K562 (cell line): ENCODE data around the gene CFAP20. TPM values are rescaled to one million over a fixed set of nuclear protein-coding genes. Genes with fewer than 3 reads are reported as not detected.
A peak's percentile ranks its signal among the peaks of the same experiment; 100 is the strongest.

Experiments
- ATAC-seq: fragments of 200-7000 bp; cut with Tn5 transposase; 3 replicates; pipeline ENCODE4 v1.9.1; 2020; ENCODE audit warnings: moderate library complexity
- BruUV-seq: library from RNA; stranded (reverse); fragments of 400-500 nt; replicated peaks from 2 replicates; lab custom pipeline; 2021; lab: Mats Ljungman, UMichigan
- CTCF ChIA-PET: fragments of 300-600 bp; formaldehyde crosslinking; extraction: SDS; loops from one replicate; lab custom pipeline; 2021; ENCODE audit warnings: low intra/inter-chr PET ratio; lab: Yijun Ruan, JAX
- POLR2A ChIA-PET: fragments of 300-600, 350-650 bp; sonication (Branson Sonifier 250); formaldehyde crosslinking; extraction: SDS; loops from one replicate; lab custom pipeline; 2021; ENCODE audit warnings: antibody characterized with exemption, inconsistent platforms; lab: Yijun Ruan, JAX
- DNase-seq, 4 experiments: peaks; one replicate each; pipeline versions ENCODE4 v3.0.0 to v3.0.0-alpha.2; 2011 to 2018; ENCODE audit warnings: low spot score in 3 of 4, mixed read lengths in 3 of 4; ENCODE audit errors: extremely low read depth in 1 of 4
- FAIRE-seq: peaks from 2 replicates; lab custom pipeline; 2011; peaks lifted over from hg19 to GRCh38; lab: Jason Lieb, UNC
- H2AFZ ChIP-seq: 2 replicates; pipeline ENCODE4 v1.6.0; 2011; ENCODE audit warnings: low read depth, low read length, control low read depth, inconsistent platforms
- H3K27ac ChIP-seq: fragments of 200-600 bp; 3 replicates; pipeline ENCODE4 v1.8.0; 2011; ENCODE audit warnings: low read depth, mild to moderate bottlenecking, control low read depth, inconsistent platforms, low read length, moderate library complexity, mixed read lengths; ENCODE audit errors: extremely low read depth
- H3K27me3 ChIP-seq, 2 experiments: fragments of 300-600 bp in 1 of 2; 2 replicates in 1 of 2; 3 replicates in 1 of 2; pipeline versions ENCODE4 v1.6.0 to v1.8.0; 2011; ENCODE audit warnings: inconsistent platforms in 2 of 2, low read length in 2 of 2, mild to moderate bottlenecking in 1 of 2, mixed read lengths in 1 of 2, moderate library complexity in 1 of 2; ENCODE audit not compliant: control insufficient read depth in 2 of 2, insufficient read depth in 2 of 2
- H3K36me3 ChIP-seq: fragments of 300-600 bp; 3 replicates; pipeline ENCODE4 v1.8.0; 2011; ENCODE audit warnings: mild to moderate bottlenecking, low read length, inconsistent platforms; ENCODE audit not compliant: control insufficient read depth, insufficient read depth
- H3K4me1 ChIP-seq, 2 experiments: fragments of 200-600 bp in 1 of 2; replicated peaks in 1 of 2; 2 replicates in 1 of 2; 3 replicates in 1 of 2; pipeline versions ENCODE4 v1.5.1 to v1.8.0; 2011; ENCODE audit warnings: inconsistent platforms in 2 of 2, low read length in 2 of 2, mild to moderate bottlenecking in 1 of 2, mixed read lengths in 1 of 2, moderate library complexity in 1 of 2; ENCODE audit not compliant: control insufficient read depth in 2 of 2, insufficient read depth in 2 of 2
- H3K4me2 ChIP-seq: 2 replicates; pipeline ENCODE4 v1.6.1; 2011; ENCODE audit warnings: low read length, control low read depth, inconsistent platforms, mixed read lengths; ENCODE audit not compliant: insufficient read depth
- H3K4me3 ChIP-seq: fragments of 200-600 bp; sonication (generic), shearing (Covaris generic); 2 replicates; pipeline ENCODE4 v1.5.1; 2016; ENCODE audit warnings: control low read depth, inconsistent platforms
- H3K79me2 ChIP-seq: fragments of 200-600 bp; 3 replicates; pipeline ENCODE4 v1.8.0; 2011; ENCODE audit warnings: low read length, inconsistent platforms; ENCODE audit not compliant: control insufficient read depth, insufficient read depth
- H3K9ac ChIP-seq, 2 experiments: 2 replicates each; pipeline versions ENCODE4 v1.6.0 to v1.6.1; 2011; ENCODE audit warnings: low read depth in 2 of 2, low read length in 2 of 2, control low read depth in 1 of 2, inconsistent platforms in 1 of 2, mild to moderate bottlenecking in 1 of 2, mixed read lengths in 1 of 2; ENCODE audit not compliant: insufficient read depth in 1 of 2
- H3K9me1 ChIP-seq: one replicate; pipeline ENCODE4 v1.6.0; 2011; ENCODE audit warnings: inconsistent platforms, mild to moderate bottlenecking, low read length, moderate library complexity; ENCODE audit not compliant: control insufficient read depth, insufficient read depth
- H3K9me3 ChIP-seq: replicated peaks from 2 replicates; pipeline ENCODE4 v1.5.1; 2011; ENCODE audit warnings: low read depth, low read length, inconsistent platforms; ENCODE audit not compliant: control insufficient read depth, insufficient read depth
- H4K20me1 ChIP-seq: replicated peaks from 2 replicates; pipeline ENCODE4 v1.6.1; 2011; ENCODE audit warnings: low read length, inconsistent platforms, mixed read lengths; ENCODE audit not compliant: control insufficient read depth, insufficient read depth
- GATAD2A ChIP-seq: fragments of 450-650 bp; IDR thresholded peaks from 2 replicates; pipeline ENCODE4 v1.6.1; 2017
- HMGN3 ChIP-seq: IDR thresholded peaks from 2 replicates; pipeline ENCODE4 v1.6.1; 2011; ENCODE audit warnings: borderline replicate concordance, low read depth, mild to moderate bottlenecking, mixed read lengths, low read length; ENCODE audit not compliant: insufficient read length; ENCODE audit errors: extremely low read depth
- JUNB ChIP-seq: fragments of 450-650 bp; formaldehyde crosslinking; conservative IDR thresholded peaks from 2 replicates; pipeline ENCODE4 v1.4.0; 2020; ENCODE audit warnings: mild to moderate bottlenecking
- MITF ChIP-seq: IDR thresholded peaks from 2 replicates; pipeline ENCODE4 v1.6.1; 2014; ENCODE audit warnings: antibody characterized with exemption
- ZNF444 ChIP-seq: fragments of 250-450 bp; sonication (Bioruptor Pico); IDR thresholded peaks from 2 replicates; pipeline ENCODE4 v1.4.0; 2020; ENCODE audit warnings: mild to moderate bottlenecking, moderate library complexity
- ZNF695 ChIP-seq: fragments of 450-650 bp; formaldehyde crosslinking; IDR thresholded peaks from 2 replicates; pipeline ENCODE4 v1.4.0; 2020; ENCODE audit warnings: mild to moderate bottlenecking, moderate library complexity
- ZNF717 ChIP-seq: fragments of 250-450 bp; sonication (Bioruptor Pico); IDR thresholded peaks from 2 replicates; pipeline ENCODE4 v1.5.0; 2021
- WGBS: fragments of 100-300 bp; shearing (Covaris generic); methylation state at CpG from one replicate; pipeline ENCODE4 v1.1.6; 2016; ENCODE audit warnings: low coverage, mixed read lengths; ENCODE audit not compliant: insufficient coverage; ENCODE audit errors: missing lambda C conversion rate; 5-methylcytosine and 5-hydroxymethylcytosine counted together
- in situ Hi-C: fragments of 300-500 bp; cut with MboI; formaldehyde crosslinking; loops from 4 replicates; pipeline ENCODE4 v1.15.0; 2018; ENCODE audit warnings: inconsistent platforms, mixed read lengths
- intact Hi-C: fragments of 100-400 bp; cut with micrococcal nuclease; formaldehyde crosslinking; loops from 2 replicates; pipeline ENCODE4 v1.14.2; 2022
- polyA plus RNA-seq, 8 experiments: library from polyadenylated mRNA; depleted of rRNA in 4 of 8; stranded (reverse) in 5 of 8; unstranded in 3 of 8; fragments of >200 nt; fragmentation: Nextera tagmentation in 2 of 8; fragmentation: Illumina TruSeq in 1 of 8; extraction: Ambion mirVana in 2 of 8; extraction: Trizol in 1 of 8; gene quantifications; 2 replicates each; pipeline versions ENCODE4 v1.2.1 to v1.2.3, GENCODE V29; 2011 to 2014; ENCODE audit warnings: inconsistent platforms in 1 of 8, missing spikeins in 1 of 8
- total RNA-seq, 7 experiments: library from RNA; depleted of rRNA in 6 of 7; stranded (reverse); fragments of >200 nt in 6 of 7; fragmentation: Illumina TruSeq in 2 of 7; extraction: Trizol in 2 of 7; gene quantifications; 2 replicates each; pipeline versions ENCODE4 v1.2.1 to v1.2.3, GENCODE V29; 2011 to 2021; ENCODE audit warnings: low replicate concordance in 1 of 7

The CFAP20 gene
- total and polyA plus RNA-seq, 9 of the 15 experiments (the other 6 are each of a cell fraction or from before 2014, with no cell fraction given), result 20.5 to 90.5 (median 75.3) TPM

- H3K9ac ChIP-seq, result no peak overlapping the region
- H4K20me1 ChIP-seq, result no peaks in the 10 kb centered on the region
- no peak overlapping the region for H3K4me3 ChIP-seq
- FAIRE-seq (no peak), DNase-seq (no peak), ATAC-seq (no peak)
- BruUV-seq, result no TSS peak
- ChIA-PET CTCF (no interaction called here), POLR2A (no interaction called here)
- intact Hi-C loops (no loop called here), in situ Hi-C loops (no loop called here)
- WGBS, result 24% methylated on average over 8 of the region's 8 CpGs
- no peaks in the 10 kb centered on the region for H3K9me1 ChIP-seq
- H3K36me3 ChIP-seq, result no peaks in the 10 kb centered on the region
- H3K4me1 ChIP-seq, result peaks cover 0 to 3% of the 10 kb centered on the region in 2 experiments; a peak in 1 of 5 replicates
- H3K27ac ChIP-seq, result no peak overlapping the region
- H3K27me3 ChIP-seq, result peaks cover 0 to 9% of the 10 kb centered on the region in 2 experiments; a peak in 2 of 5 replicates
- no peaks in the 10 kb centered on the region for H3K9me3 ChIP-seq
- 0 out of 2 replicates have a peak overlapping the region, but pooled peaks have one; percentile 44 for H2AFZ ChIP-seq
- H3K4me2 ChIP-seq, result no peak overlapping the region
- TF ChIP-seq HMGN3 (no peak), ZNF717 (CRISPR knock-in tag) (no peak), GATAD2A (no peak), ZNF444 (CRISPR knock-in tag) (no peak), ZNF695 (CRISPR knock-in tag) (no peak), MITF (no peak), JUNB (no peak)
- H3K79me2 ChIP-seq, result no peaks in the 10 kb centered on the region
These were observed 51.4 kb downstream of the CFAP20 start for GRCh38 chr16:58077796-58078195.
